Measurements from ENCODE around the gene TRHDE.

GRCh38 chr12:72610854-72611358 lies 338.7 kb downstream of the TRHDE start:
- no peak for TF ChIP-seq CTCF (IDR thresholded peaks at IDR 0.05)
- no peak for TF ChIP-seq EP300 (IDR thresholded peaks at IDR 0.05)
